HK-2 (cell line): ENCODE data around the gene C10orf105.

Source experiments
- DNase-seq: peaks from one replicate; pipeline ENCODE4 v3.0.0-alpha.2; 2018; ENCODE audit not compliant: unreplicated experiment

The C10orf105 gene

GRCh38 chr10:71751515-71752224 is 32.1 kb upstream of the C10orf105 start:
- no peak for DNase-seq

DNA sequence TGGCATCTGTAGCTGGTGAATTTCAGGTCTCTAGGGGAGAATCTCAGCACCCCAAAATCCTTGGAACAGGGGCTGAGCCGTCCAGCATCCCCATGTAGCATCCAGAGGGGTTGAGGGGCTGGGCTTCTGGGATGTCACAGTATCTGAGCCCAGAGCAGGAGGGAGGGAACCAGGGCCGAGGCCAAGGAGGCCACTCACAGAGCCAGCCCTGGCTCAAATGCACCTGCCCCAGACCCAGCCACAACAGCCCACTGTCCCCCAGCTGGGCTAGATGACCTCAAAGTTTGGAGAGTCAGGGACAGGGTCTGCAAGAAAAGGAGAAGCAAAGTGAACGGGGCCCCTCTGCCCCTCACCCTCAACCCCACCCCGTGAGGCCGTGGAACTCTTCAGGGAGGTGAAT is 31.4 kb upstream of the C10orf105 start:
- no peak for DNase-seq

- no peak for DNase-seq
These were observed 30.7 kb upstream of the C10orf105 start for GRCh38 chr10:71750124-71750841.

DNA sequence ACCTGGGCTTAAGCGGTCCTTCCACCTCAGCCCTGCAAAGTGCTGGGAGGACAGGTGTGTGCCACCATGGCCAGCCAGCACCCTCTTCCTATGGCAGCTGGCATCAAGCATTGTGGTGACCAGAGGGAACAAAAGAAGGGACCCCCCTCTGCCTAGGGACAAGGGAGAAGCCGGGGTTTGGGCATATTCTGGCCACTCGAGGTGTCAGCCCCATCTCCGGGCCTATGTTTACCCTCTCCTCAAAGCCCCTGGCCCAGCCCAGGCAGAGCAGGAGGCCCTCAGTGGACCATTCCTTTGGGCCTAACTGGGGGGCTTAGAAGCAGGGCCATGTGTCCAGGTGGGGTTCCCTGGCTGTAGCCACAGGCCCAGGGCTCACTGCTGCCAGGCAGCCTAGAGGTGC is 29.8 kb upstream of the C10orf105 start:
- DNase-seq, result no peak

DNA sequence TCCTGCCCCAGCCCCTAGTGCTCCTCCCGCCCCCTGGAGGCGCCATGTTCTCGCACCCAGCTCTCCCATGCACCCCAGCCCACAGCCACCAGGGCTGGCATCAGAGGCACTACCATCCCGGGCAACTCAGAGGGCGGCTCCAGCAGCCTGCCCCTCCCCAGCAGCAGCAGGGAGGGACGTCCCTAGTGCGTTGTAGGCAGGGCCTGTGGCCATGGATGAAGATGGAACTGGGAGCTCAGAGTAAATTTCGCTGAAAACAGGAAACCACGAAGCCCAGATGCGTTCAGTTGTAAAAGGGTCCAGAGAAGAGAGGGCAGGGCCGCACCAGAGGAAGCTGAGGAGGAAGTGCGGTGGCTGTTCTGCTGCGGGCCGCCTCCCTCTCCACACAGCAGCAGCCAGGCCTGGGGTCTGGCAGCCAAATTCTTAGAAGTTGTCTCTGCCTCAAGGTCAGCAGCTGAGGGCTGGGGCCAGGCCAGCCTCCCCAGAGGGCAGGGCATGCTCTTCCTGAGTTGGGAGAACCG is 29.2 kb upstream of the C10orf105 start:
- no peak for DNase-seq

DNA sequence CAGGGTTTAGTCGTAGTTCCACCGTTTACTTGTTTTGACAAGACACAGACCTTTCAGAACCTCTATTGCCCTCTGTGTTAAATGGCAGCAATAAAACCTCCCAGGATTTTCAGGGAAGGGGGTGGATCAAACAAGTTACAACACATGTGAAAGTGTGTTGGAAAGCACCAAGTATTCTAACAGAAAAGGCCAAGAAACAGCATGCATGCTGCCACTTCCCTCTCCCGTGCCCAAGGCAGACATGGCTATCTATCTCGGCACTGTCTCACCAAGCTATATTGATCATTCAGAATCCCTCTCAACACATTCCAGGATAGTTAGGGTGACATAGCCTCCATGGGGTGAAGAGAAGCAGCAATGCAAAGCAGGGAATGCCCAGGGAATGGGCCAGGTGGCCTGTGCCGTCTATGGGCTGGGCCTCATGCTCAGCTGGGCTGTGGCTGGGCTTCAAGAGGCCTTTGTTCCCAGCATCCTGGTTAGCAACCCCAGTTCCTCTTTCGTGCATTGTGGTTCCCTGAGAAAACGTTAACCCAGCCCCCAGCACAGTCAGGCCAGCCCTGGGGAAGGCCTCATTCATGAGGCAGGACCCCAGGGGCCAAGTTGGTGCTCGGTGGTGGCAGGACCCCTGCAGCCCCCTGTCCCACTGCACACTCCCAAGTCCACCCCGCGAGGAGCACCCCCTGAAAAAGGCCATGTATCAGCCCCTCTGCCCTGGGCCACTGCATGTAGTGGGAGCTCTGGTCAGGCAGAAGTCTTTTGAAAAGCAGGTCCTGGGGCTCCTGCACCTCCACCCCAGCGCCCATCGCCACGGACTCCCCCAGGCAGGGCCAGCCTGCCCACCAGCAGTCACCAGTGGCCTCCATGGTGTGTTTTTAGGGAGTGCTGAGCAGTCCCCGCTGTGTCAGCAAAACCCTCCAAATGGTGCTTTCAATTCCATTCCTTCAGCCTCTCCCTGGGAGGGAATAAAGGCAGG is 28.3 kb upstream of the C10orf105 start:
- no peak for DNase-seq

- DNase-seq, result no peak
These were observed 27.5 kb upstream of the C10orf105 start for GRCh38 chr10:71747039-71747531.

DNA sequence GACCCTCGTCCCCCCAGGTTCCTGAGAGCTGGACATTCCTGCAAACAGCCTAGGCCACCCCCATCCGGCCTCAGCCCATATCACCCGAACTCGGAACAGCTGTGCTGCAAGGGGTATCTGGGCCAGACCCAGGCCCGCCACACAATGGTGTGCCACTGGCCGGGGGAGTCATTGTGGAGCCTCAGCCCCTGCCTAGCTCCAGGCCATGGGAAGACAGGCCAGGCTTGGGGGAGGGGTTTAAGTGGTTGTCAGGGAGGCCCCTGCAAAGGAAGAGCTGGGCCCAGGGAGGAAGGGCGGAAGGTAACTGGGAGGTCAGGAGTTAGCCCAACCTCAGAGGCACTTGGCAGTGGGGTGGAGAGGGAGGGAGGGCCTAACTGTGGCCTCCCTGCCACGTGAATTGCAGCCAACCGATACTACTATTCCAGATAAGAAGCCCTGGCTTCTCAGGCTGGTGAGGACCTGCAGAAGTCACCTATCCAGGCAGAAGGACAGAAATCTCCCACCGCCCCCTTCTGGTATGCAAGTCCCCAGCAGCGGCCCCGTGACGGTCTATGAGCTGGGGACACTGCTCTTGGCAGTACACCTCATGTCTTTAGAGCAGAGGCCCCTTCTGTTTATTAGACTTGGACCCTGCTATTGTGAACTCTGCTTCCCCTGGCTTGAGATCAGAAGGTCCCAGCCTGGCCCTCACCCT is 26.9 kb upstream of the C10orf105 start:
- DNase-seq, result no peak

DNA sequence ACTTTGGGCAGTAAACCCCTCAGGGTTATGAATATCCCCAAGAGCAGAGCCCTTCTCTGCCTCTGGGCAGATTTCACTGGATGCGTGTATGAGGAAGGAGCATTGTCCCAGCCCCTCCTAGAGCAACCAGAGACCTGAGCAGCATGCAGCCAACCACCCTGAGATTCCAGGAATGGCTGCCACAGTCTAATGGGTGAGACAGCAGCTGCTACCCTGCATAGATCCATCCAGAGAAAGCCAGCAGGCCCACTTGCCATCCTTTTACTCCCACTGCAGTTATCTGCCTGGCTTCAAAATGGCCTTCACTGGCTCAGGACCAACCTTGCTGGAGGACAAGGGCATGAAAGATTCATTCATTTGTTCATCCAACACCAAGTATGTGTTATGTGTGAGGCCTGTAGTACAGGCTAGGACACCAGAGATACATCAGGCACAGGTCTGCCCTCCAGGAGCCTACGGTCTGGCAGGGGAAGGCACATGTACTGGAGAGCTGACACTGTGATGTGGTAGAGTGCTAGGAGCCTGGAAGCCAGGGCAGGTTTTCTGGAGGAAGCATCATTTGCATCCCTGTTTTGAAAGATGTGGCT is 26.2 kb upstream of the C10orf105 start:
- no peak for DNase-seq

- DNase-seq, result no peak
These were observed 25.5 kb upstream of the C10orf105 start for GRCh38 chr10:71744897-71745663.

- DNase-seq, result no peak
These were observed 24.3 kb upstream of the C10orf105 start for GRCh38 chr10:71743866-71744265.

DNA sequence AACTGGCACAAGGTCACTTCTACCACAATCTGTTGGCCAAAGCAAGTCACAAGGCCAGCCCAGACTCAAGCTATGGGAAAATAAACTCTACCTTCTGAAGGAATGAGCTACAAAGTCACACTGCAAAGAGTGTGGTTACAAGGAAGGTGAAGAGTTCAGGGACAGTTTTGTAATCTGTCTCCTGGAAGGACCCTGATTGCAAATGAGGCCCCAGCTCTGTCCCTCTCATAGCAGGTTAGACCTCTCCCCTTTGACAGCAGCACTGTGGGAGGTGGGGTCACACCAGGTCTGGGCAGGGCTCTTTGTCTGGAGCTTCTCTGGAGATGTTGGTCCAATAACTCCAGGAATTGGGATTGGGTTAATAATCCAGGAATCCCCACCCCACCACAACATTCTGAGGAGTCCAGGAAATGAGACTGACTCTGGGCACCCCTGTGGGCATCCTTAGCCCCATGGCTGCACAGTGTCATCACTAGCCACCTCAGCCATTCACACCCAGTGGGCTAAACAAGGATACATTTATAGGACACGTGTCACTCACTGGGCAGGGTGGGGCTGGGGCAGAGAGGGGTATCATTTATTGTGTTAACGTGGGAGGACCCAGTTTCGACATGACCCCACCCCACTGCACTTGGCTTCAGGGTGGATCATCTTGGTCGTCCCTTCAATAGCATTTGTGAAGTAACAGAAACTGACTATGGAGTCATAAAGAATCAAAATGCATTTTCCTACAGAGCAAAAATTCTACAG is 23.7 kb upstream of the C10orf105 start:
- no peak for DNase-seq

GRCh38 chr10:71742301-71743088 is 22.9 kb upstream of the C10orf105 start:
- DNase-seq, result no peak

GRCh38 chr10:71741671-71742070 is 22.1 kb upstream of the C10orf105 start:
- no peak for DNase-seq

DNA sequence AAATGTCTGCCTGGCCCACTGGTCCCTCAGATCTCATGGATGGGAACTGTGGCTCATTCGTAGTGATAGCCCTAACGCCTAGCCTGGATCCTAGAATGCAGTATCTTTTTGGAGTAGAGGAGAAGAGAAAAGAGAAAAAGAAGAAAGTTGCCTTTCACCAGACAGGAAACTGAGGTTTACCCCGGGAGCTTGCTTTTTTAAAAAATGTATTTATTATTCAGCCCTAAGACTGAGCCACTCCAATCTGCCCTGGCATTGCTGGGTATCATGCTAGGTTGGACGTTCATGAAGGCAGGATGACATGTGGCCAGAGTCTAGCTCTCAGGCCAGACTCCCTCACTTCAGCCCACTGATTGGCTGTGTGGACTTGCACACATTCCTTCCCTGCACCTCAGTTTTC is 21.5 kb upstream of the C10orf105 start:
- no peak for DNase-seq

DNA sequence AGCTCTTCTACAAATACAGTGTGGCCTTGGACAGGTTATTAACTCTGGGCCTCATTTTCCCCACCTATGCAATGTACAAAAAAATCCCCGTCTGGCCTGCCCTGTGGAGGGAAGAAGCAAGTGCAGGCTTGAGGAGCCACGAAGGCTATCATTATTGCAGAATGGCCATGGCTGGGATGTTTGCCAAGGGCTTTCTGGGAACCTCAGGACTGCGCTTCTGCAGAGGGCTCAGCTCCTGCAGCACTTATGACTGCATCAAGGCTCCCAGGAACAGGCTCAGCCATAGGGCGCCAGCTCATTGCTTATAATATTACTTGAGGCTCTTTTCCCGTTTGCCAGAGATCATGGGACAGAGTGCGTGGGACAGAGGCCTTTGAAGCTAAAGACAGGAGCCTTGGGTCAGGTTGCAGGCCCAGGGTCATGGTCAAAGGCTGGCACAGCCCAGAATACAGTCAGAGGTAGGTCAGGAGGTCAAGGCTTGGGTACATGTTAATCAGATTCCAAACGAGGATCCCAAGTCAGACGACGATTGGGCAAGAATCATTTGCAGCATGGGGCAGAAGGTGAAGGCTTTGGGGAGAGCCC is 20.6 kb upstream of the C10orf105 start:
- no peak for DNase-seq

DNA sequence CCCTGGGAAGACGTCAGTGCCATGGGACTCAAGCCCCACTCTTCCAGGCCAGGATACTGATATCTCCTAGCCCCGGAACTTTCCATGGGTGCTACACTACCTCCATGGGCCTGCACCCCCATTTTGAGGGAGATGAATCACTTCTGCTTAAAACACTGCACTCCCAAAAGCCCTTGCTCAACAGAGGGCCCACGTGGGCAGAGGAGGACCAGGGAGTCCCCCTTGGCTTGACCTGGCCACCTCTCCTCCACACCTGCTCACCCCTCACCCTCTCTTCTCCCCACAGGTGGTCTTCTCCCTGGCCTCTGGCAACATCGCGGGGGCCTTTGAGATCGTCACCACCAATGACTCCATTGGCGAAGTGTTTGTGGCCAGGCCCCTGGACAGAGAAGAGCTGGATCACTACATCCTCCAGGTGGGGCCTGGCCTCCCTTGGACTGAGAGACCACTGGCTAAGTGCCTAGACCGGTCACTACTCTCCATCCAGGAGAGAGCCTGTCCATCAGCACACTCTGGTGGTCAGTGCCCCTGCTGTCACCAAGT is 19.9 kb upstream of the C10orf105 start:
- DNase-seq, result no peak

DNA sequence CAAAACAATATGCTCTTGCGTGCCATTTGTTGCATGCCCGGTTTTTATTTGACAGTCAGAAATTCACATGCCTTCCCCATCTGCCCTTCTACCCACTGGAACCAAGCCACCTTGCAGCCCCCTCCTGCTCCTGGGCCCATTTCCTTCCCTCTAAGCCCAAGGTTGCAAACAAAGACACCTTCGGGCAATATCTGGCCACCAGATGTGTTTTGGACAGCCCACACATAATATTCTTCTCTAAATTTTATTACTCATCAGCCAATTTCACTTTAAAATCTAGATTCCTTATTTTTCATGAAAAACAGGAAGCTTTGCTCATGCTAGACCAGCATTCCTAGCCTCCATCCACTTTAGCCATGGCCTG is 18.2 kb upstream of the C10orf105 start:
- DNase-seq, result no peak
